ENCODE measurements around the gene ATL2.
"Not testable (repeated sequence)": the region's sequence is repeated elsewhere in the genome, so short reads cannot be mapped to it uniquely, and the experiment has no call there.

The ATL2 gene

DNA sequence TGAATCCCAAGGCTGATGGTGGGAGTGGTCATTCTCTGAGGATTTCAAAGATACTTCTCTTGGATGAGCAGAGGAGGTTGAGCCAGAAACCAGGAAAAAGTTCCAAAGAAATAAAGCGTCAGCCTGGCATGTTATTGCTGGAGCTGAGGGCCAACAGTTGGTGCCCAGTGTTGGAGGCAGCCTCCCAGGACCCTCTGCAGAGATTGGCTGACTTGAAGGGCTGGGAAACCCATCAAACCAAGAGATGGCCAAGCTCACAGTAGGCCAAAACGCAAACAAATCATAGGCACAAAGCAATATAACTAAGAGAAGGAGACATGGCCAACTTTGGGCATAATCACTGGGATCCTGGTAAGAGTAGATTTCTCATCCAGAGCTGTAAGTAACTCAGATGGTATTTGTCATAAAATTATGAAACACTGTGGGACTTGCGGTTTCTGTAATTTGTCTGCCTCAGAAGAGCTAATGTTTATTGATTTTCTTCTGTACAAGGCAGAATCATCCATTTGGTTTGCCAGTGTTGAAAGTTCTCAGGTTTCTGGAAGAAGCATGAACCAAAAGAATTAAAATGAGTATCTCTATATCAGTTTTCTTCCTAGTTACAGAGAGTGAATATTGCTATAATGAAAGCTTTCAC lies 108.3 kb downstream of the ATL2 start:
- no peak for DNase-seq

DNA sequence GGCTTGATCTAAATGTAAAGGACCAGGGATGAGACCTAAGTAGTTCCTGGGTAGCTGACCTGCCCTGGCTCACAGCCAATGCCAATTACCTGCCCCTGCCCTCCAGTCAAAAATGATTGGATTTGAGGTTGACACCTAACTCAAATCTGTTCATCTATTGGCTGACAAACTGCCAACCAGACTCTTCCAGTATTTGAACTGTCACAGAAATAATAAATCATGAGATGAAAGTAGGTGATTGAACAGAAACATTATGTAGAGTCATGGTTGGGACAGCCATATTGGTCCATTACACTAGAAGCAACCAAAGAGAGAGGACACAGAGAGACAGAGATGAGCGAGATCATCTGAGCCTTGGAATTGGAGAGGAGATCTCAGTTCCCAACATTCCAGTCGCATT lies 109.1 kb downstream of the ATL2 start:
- DNase-seq, result no peak

DNA sequence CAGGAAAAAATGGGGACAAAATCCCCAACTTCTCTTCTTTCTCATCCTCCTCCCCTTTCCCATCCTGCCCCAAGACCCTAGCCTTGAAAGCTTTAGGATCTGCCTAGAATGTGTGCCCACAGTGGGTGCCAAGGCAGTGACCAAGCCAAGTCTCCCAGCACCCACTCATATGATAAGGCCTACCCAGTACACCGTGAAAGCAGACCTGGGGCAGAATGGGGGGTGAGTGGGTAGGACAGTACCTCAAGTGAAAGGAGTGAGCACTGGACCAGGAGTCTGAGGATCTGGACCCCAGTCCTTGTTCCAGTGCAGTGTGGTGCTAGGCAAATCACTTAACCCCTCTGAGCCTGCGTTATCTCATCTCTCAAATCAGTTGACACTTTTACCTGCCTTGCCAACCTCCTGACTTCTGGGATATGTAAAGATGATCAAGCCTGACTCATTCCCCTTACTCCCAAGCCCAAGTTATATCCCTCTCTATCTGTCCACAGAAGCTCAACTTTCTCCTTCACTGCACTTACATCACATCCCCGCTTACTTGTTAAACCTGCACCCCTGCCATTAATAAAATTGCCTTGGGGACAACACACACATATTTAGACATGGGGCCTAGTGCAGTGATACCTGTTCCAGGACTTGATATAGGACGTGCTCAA lies 109.7 kb downstream of the ATL2 start:
- no peak for DNase-seq

DNA sequence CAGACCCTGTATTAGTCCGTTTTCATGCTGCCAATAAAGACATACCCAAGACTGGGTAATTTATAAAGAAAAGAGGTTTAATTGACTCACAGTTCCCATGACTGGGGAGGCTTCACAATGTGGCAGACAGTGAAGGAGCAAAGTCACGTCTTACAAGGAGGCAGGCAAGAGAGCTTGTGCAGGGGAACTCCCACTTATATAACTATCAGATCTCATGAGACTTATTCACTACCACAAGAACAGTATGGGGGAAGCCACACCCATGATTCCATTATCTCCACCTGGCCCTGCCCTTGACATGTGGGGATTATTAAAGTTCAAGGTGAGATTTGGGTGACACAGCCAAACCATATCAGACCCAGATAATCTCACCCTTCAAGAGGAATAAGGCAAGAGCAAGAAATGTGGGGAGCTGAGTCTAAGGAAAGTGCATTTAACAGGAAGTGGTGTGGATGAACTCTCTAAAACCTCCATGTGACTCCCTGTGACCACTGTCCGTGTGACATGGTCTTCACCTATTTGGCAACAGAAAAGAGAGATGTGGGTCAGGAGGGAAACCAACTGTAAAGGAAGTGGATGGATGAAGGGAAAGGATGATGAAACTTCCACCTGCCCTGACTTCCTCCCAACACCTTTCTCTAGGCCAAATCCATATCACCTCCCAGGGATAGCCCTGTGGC lies 110.6 kb downstream of the ATL2 start:
- no peak for DNase-seq

DNA sequence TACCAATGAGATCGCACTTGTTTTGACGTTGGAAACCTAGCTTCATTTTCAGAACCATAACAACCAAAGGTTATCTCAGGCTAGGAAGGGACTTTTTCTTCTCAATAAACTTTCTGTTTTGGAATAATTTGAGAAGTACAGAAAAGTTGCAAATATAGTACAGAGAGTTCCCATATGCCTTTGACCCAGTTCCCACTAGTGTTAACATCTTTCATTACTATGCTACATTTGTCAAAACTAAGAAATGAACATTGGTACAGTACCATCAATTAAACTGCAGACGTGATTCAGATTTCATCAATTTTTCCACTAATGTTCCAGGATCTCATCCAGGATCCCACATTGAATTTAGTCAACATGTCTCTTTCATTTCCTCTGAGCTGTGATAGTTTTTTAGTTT lies 111.6 kb downstream of the ATL2 start:
- DNase-seq, result no peak

DNA sequence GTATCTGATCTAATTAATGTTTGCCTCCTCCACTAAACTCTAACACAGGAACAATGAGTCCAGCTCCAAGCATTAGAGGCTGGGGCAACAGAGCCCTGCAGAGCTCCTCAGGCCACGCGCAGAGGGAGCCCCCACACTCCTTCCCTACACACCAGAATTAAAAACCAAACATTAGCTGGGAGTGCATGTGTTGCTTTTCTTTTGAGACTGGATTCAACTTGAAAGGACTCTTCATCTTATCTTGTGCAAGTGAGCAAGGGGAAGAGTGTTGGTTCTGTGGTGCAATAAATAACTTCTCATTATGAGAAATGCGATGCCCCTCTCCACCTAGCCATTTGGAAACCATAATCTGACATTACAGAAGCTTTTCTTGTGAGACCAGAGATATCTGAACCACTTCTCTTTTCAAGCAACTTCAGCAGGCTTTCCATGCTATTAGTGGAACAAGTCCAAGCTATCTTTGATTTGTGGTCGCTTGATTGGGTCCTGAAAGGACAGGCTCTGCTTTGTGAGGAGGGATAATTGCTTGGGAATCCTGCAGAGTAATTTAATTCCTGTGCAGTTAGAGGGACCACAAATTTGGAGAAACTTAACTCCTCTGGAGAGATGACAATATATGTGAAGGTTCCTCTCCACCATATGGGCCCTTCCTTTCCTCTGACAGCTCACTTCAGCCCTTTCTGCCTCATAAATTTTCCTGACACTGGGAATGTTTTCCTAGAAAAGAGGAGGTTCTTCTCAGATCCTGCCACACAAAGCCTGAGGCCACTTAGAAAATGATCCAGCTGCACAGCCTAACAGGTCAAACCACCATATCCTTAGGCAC lies 112.5 kb downstream of the ATL2 start:
- no peak for DNase-seq

DNA sequence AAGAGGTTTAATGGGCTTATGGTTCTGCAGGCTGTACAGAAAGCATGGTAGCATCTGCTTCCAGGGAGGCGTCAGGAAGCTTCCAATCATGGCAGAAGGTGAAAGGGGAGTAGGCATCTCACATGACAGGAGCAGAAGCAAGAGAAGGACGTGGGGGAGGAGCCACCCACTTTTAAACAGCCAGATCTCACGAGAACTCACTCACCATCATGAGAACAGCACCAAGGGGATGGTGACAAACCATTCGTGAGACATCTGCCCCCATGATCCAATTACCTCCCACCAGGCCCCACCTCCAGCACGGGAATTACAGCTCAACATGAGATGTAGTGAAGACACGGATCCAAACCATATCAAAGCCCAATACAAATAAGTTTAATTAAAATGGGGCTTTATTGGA lies 113.8 kb downstream of the ATL2 start:
- DNase-seq, result no peak

DNA sequence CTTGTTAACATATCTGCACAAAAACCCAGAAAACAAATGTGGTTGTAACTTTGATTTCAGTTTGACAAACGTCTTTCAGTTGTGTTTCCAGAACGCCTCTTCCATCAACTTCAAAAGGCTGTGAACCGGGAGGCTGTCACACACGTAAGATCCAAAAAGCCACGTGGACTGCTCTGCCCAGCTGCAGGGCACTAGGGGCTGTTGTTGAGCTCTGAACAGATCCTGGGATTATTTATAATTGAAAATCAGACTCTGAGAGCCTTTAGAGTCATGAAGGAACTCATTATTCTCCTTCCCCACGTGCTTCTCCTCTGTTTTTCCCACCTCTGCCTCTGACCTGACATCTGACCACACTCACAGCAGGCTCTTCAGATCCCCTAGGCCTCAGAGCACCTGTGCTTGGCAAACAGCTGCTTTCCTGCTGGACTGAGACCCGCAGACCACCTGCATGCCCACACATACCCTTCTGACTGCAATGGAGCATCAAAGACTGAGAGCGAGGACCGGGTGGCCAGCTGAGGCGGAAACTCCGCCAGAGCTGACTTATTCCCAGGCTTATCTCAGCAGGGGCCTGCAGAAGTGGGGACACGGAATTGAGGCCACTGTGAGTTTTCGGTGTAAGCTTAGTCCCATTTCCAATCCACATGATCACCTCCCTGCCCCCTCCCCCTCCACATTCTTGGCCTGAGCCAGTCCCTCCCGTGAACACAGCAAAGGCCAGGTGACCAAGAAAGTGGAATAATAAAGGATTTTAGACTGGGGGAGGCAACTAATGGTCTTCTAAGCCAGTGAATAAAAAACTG lies 114.8 kb downstream of the ATL2 start:
- DNase-seq, result no peak

DNA sequence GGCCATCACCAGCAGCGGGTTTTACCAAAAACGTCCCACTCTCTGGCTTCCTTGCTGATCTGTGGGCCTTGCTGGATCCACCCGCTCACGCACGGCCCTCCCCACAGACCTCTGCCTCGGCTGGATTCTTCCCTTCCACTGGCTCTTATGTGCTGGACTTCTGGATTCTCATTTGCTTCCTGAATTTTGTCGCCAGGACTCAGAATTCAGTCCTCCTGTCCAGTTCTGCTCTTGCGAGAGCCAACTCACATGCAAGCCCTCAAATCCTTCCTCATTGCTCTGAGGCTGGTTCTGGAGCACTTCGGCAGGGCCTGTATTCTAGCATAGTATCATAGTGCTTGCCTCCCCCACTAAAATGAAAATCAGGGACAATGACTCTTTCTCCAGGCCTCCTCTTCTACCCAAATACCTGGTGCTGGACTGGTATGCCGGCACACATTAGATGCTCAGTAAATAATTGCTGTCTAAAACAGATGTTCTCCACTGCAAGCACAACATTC lies 115.5 kb downstream of the ATL2 start:
- DNase-seq, result no peak

DNA sequence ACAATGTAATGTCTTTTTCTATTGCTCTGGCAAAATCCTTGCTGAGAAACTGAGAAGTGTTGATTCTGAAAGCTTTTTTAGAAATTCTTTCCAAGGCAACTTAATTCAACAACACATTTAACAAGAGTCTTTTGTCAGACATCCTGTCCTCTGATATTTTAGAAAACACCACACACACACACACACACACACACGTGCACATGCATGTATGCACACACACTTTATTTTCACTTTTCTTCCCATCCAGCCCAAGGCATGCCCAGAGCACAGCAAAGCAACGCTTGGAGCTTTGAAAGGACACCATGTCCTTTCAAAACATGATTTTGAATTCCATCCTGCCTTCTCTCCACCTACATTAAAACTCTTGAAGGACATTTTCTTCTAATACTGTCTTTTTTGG lies 116.1 kb downstream of the ATL2 start:
- DNase-seq, result no peak

DNA sequence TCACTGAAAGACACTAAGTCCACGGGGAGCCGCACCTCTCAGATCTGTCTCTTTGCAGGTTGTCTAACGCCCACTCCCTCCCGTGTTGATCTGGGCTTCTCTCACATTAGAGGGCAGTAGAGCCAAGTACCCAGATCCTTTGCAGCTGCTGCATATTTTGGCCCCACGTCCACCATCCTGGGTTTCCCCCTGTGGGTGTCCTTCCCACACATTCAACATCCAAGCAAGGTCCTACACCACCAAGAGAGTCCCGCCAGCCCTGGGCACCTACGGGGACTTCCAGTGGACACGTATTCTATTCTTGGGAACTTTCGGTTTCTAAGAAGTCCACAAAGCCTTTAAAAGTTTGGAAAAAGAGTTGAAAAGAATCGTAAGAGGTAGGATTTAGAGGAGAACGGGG lies 116.6 kb downstream of the ATL2 start:
- DNase-seq, result no peak

DNA sequence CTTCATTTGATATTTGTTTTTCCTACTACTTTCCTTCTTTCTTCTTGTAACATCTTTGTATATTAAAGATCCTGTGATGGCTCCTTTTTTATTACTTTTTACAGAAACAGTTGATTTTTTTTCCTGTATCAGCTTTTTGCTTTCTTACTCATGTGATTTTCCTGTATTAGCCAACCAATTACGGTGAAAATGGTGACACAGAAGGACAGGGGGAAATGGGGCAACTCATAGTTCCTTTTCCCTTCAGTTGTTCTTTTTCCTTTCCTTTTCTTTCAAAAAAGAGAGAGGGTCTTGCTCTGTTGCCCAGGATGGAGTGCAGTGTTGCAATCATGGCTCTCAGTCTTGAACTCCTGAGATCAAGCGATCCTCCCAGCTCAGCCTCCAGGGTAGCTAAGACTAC lies 117.8 kb downstream of the ATL2 start:
- no peak for DNase-seq

DNA sequence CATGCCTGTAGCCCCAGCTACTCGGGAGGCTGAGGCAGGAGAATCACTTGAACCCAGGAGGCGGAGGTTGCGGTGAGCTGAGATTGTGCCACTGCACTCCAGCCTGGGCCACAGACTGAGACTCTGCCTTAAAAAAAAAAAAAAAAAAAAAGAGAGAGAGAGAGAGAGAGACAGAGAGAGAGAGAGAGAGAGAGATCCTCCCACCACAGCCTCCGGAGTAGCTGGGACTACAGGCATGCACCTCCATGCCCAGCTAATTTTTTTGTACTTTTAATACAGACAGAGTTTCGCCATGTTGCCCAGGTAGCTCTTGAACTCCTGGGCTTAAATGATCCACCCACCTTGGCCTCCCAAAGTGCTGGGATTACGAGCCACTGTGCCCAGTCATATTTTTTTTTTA lies 119.4 kb downstream of the ATL2 start:
- DNase-seq, result not testable (repeated sequence)

DNA sequence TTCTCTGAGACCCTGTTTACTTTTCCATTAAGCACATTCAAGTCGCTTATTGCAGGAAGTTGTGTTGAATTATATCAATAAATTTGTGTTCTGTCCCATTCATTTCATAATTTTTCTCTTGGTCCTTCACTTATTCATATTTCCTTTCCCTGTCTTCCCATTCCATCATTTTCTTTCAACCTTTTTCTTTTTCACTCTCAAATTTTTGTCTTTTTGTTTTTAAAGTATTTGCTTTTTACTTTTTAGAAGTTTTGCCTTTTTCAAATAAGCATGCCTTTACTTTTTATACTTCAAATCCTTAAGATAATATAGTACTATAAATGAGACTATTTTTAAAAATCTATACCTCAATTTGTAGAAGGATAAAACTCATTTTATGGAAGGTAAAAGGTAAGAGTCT lies 120.5 kb downstream of the ATL2 start:
- DNase-seq, result no peak

DNA sequence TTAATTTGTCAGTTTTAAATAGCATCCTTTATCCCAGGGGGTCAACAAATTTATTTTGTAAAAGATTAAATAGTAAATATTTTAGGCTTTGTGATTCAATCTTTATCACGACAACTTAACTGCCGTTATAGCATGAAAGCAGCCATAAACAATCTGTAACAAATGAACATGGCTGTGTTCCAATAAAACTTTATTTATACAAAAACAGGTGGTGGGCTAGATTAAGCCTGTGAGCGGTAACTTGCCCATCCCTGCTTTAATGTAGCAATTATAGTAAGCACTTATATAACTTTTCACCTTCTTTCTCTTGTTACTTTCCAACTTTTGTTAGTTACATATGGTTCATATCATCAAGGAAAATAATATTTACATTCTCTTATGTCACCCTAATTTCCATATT lies 121.9 kb downstream of the ATL2 start:
- no peak for DNase-seq

DNA sequence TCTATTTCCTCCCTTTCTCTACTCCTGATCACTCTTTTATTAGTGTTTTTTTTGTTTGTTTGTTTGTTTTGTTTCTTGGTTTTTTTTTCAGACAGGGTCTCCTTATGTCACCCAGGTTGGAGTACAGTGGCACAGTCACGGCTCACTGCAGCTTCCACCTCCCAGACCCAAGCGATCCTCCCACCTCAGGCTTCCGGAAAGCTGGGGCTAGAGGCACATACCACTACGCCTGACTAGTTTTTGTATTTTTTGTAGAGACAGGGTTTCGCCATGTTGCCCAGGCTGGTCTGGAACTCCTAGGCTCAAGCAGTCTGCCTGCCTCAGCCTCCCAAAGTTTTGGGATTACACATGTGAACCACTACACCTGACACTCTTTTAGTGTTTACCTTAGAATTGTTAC lies 122.3 kb downstream of the ATL2 start:
- no peak for DNase-seq

DNA sequence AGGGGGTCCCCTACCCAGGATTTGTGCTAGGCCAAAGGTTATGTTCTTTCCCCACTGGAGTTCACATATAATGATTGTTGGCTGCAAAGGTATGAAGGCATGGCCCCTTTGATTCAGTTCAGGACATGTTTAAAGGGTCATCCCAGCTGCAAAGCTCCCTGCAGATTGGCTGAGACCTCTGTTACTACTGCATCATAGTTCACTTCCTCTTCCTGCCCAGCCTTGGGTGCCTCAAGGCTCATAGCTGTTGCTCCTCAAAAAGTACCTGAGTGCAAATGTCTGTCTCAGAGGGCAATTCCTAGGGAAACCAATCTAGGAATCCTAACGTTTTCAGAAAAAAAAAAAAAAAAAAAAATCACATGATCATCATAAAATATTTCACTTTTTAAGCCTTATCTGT lies 125.1 kb downstream of the ATL2 start:
- DNase-seq, result no peak

DNA sequence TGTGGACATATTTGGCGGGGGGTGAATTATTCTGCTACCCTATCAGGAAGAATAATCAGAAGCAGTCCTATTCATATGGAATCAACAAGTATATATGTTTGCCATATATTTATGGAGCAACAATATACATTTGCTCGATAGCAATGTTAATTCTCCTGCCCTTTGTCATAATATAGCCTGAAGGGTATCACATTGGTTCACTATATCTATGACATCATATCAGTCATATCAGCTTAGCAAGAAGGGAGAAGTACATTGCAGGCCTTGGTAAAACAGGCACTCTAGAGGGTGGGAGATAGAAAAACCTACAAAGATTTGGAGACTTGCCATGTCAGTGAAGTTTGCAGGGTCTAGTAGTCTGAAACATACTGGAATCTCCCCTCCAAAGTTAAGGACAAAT lies 128.4 kb downstream of the ATL2 start:
- no peak for DNase-seq

DNA sequence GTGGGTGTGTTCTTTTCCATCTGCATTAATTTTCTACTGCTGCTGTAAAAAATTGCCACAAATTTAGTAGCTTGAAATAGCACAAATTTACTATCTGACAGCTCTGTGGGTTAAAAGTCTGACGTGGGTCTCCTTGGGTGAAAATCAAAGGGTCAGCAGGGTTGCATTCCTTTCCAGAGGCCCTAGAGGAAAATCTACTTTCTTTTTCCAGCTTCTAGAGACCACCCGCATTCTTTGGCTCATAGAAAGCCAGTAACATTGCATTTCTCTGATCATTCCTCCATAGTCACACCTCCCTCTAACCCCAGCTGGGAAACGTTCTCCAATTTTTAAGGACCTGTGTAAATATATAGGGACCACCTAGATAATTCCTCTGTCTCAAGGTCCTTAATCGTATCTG lies 128.8 kb downstream of the ATL2 start:
- DNase-seq, result no peak

DNA sequence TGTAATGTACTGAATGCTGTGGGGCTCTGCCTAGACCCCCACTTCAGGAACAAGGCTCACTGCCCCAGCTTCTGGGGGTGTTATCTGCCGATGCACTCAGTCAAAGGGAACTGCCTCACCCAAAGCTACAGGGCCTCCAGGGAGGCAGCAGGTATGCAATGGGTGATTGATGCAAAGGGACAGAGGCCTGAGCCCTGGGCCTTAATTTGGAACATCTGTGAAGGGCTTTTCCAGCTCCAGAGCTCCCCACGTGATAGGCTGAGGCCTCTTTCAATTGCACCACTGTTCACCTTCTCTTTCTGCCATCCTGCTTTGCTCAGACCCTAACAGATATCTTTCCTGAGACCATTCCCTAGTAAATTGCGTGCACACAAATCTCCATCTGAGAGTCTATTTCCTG lies 131.0 kb downstream of the ATL2 start:
- DNase-seq, result no peak

DNA sequence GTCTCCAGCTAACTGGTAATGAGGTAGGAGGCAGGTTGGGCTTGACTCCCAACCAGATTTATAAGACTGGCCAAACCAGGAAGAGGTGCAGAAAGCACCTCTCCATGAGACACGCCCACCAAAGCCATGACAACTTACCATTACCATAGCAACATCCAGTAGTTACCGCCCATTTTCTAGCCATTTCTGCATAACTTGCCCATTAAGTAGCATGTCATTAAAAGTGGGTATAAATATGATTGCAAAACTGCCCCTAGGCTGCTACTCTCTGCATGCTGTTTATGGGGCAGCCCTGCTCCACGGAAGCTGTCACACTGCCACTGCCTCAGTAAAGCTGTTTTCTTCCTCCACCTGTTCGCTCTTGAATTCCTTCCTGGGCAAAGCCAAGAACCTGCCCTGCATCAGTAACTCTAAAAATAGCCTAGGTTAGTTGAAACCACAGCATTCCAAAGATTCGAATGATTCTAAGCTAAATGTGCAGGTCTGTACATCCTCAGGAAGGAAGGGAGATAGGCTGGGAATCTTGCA lies 131.9 kb downstream of the ATL2 start:
- DNase-seq, result no peak

DNA sequence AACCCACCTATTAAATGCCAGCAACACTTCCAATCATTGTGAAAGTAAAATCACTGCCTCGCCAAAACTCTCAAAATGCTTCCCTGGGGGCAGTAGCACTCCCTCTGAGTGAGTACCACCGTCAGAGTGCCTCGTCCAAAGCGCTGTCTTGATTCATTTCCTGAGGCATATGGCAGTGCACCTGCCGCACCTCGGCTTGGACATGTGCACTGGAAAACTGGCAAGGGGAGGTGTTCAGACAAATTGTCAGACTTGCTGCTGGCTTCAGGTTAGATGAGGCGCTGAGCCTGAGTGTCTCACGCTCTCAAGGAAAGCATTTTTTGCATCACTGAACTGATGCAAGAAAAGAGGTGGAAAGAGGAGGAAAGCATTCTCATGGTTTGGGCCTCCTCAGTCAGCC lies 132.8 kb downstream of the ATL2 start:
- no peak for DNase-seq
